GM20000 (cell line): ENCODE results near the gene ANK3.

ENCODE experiments used
- DNase-seq: peaks from one replicate; pipeline ENCODE4 v3.0.0; 2012; ENCODE audit warnings: low spot score
- CTCF ChIP-seq: IDR thresholded peaks from 2 replicates; pipeline ENCODE4 v1.5.1; 2012; ENCODE audit warnings: mild to moderate bottlenecking, control low read depth; ENCODE audit errors: extremely low read depth, missing control alignments

Gene ANK3

GRCh38 chr10:60368875-60369546 is 20.7 kb downstream of the ANK3 start:
- DNase-seq, result no peak
- TF ChIP-seq CTCF, result no peak

GRCh38 chr10:60367901-60368300 is 21.8 kb downstream of the ANK3 start:
- no peak for TF ChIP-seq CTCF
- DNase-seq, result no peak

DNA sequence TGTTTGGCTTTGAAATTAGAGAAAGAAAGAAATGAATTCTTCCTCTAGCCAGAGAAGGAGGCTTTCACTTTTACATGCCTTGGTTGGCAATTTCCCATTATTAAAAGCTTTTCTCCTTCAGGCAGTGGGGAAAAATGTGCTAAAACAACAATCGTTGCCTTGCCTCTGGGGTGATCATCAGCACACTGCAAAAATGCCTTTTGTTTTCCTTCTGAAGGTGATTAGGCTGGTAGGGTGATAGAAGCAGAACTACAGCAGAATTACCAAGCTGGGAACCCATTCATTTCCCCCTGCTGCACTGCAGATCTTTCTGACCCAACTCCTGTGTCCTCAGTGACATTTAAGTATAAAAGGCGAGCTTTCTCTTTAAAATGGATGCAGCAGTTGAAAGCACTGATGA is 22.2 kb downstream of the ANK3 start:
- DNase-seq, result no peak

DNA sequence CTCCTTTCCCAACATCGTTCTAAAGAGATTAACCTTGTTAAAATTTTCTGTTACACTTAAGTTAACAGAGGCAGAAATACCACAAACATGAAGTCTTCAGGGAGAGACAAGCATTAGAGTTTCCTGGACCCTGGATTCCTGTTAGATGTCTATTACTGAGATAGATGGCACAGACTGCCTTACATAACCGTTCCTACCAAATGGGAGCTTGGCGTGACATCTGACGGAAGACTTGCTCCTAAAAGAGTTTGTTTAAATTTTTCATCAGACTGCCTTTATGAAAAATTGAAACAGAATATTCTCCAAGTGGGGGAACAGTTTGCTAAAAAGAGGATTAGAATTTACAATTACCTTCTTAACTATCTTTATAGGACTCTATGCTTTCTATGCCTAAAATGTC is 22.7 kb downstream of the ANK3 start:
- TF ChIP-seq CTCF, result no peak

More for the DNA sequence above, 22.2 kb downstream of the ANK3 start:
- no peak for TF ChIP-seq CTCF

GRCh38 chr10:60363187-60363586 is 26.5 kb downstream of the ANK3 start:
- TF ChIP-seq CTCF, result no peak
- no peak for DNase-seq

More for the DNA sequence above, 22.7 kb downstream of the ANK3 start:
- no peak for DNase-seq

- TF ChIP-seq CTCF, result no peak
- DNase-seq, result no peak
These were observed 27.2 kb downstream of the ANK3 start for GRCh38 chr10:60362461-60362860.

- no peak for DNase-seq
- no peak for TF ChIP-seq CTCF
These were observed 30.6 kb downstream of the ANK3 start for GRCh38 chr10:60359066-60359465.
